ENCODE data around the gene GNAT1.

DNA sequence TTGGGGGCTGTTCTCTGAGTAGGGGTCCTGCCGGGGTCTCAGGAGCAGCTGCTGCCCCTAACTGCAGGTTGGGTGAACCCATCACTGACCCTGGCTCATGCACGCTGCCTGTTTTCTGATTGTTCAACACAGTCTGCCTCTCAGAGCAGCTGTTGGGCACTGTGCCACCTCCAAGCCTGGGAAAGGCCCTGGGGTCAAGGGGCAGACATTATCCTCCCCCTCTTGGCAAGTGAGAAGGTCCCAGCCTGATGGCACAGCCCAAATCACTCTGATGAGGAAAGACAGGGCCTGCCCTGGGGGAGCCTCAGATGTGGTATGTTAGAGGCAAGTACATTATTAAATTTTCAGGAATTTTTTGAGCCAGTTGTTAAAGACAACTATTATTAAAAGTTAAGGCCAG is 14.1 kb upstream of the GNAT1 start:
- TF ChIP-seq, protein P1, sequence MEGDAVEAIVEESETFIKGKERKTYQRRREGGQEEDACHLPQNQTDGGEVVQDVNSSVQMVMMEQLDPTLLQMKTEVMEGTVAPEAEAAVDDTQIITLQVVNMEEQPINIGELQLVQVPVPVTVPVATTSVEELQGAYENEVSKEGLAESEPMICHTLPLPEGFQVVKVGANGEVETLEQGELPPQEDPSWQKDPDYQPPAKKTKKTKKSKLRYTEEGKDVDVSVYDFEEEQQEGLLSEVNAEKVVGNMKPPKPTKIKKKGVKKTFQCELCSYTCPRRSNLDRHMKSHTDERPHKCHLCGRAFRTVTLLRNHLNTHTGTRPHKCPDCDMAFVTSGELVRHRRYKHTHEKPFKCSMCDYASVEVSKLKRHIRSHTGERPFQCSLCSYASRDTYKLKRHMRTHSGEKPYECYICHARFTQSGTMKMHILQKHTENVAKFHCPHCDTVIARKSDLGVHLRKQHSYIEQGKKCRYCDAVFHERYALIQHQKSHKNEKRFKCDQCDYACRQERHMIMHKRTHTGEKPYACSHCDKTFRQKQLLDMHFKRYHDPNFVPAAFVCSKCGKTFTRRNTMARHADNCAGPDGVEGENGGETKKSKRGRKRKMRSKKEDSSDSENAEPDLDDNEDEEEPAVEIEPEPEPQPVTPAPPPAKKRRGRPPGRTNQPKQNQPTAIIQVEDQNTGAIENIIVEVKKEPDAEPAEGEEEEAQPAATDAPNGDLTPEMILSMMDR (conservative IDR thresholded peaks at IDR 0.05; ENCODE audit: low read depth, low read length) = no peak
- TF ChIP-seq EZH2 (IDR thresholded peaks at IDR 0.05; ENCODE audit: low read length, unreplicated experiment) (no peak), EZH2phosphoT487 (IDR thresholded peaks at IDR 0.05; ENCODE audit: borderline replicate concordance, low read length) (no peak)
